WTC11 (cell line): Measurements from ENCODE around the gene AMBP. TPM values are rescaled to one million over a fixed set of nuclear protein-coding genes. Genes with fewer than 3 reads are reported as not detected.

ENCODE experiments used
- ATAC-seq: fragments of 200-7000 bp; cut with Tn5 transposase; 2 replicates; pipeline ENCODE4 v1.10.0; 2021; ENCODE audit warnings: mild to moderate bottlenecking, moderate library complexity
- CTCF ChIA-PET: fragments of 300-600 bp; sonication (Branson Sonifier 250); formaldehyde crosslinking; loops from one replicate; lab custom pipeline; 2021; ENCODE audit warnings: antibody characterized with exemption; lab: Charles Lee
- POLR2A ChIA-PET: fragments of 350-600 bp; sonication (Branson Sonifier 250); formaldehyde crosslinking; loops from one replicate; lab custom pipeline; 2021; ENCODE audit warnings: antibody characterized with exemption; lab: Charles Lee
- DNase-seq: peaks from one replicate; pipeline ENCODE4 v3.0.0; 2021; ENCODE audit warnings: low spot score
- H3K27ac Mint-ChIP-seq: 2 replicates; pipeline ENCODE4 v1.8.0; 2021; ENCODE audit warnings: mixed read lengths
- H3K27me3 Mint-ChIP-seq: 2 replicates; pipeline ENCODE4 v1.8.0; 2021; ENCODE audit warnings: low read depth, mild to moderate bottlenecking, moderate library complexity, mixed read lengths
- H3K36me3 Mint-ChIP-seq: 2 replicates; pipeline ENCODE4 v1.8.0; 2021; ENCODE audit warnings: mixed read lengths
- H3K4me1 Mint-ChIP-seq: 2 replicates; pipeline ENCODE4 v1.8.0; 2022; ENCODE audit warnings: mixed read lengths
- H3K4me3 Mint-ChIP-seq: 2 replicates; pipeline ENCODE4 v1.8.0; 2021; ENCODE audit warnings: mild to moderate bottlenecking, moderate library complexity, mixed read lengths
- H3K9me3 Mint-ChIP-seq: 2 replicates; pipeline ENCODE4 v1.8.0; 2021; ENCODE audit warnings: mixed read lengths
- CREM ChIP-seq: sonication (generic); formaldehyde crosslinking; IDR thresholded peaks from 2 replicates; pipeline ENCODE4 v1.8.1; 2022; ENCODE audit warnings: mild to moderate bottlenecking, missing genetic modification reagents, moderate library complexity
- ELF4 ChIP-seq: sonication (generic); formaldehyde crosslinking; IDR thresholded peaks from 2 replicates; pipeline ENCODE4 v1.8.1; 2022; ENCODE audit warnings: low read depth, mild to moderate bottlenecking, moderate library complexity, missing genetic modification reagents
- FOXJ3 ChIP-seq: sonication (generic); formaldehyde crosslinking; IDR thresholded peaks from 2 replicates; pipeline ENCODE4 v1.9.0; 2021; ENCODE audit warnings: missing genetic modification reagents, mild to moderate bottlenecking, borderline replicate concordance
- FOXP1 ChIP-seq: sonication (generic); formaldehyde crosslinking; IDR thresholded peaks from 2 replicates; pipeline ENCODE4 v1.8.0; 2022; ENCODE audit warnings: missing genetic modification reagents, mild to moderate bottlenecking, moderate library complexity, borderline replicate concordance
- GABPB1 ChIP-seq: sonication (generic); formaldehyde crosslinking; IDR thresholded peaks from 2 replicates; pipeline ENCODE4 v1.8.1; 2023; ENCODE audit warnings: mild to moderate bottlenecking, missing genetic modification reagents
- GTF2I ChIP-seq: fragments of 250-450 bp; sonication (Bioruptor Pico); conservative IDR thresholded peaks from 2 replicates; pipeline ENCODE4 v1.4.0; 2021; ENCODE audit warnings: mild to moderate bottlenecking
- JAZF1 ChIP-seq: fragments of 250-450 bp; sonication (Bioruptor Pico); IDR thresholded peaks from 2 replicates; pipeline ENCODE4 v1.9.0; 2021; ENCODE audit warnings: moderate library complexity, mild to moderate bottlenecking, inconsistent platforms
- KAT7 ChIP-seq: sonication (generic); formaldehyde crosslinking; IDR thresholded peaks from 2 replicates; pipeline ENCODE4 v1.8.1; 2023; ENCODE audit warnings: missing genetic modification reagents, mild to moderate bottlenecking, borderline replicate concordance
- NFYB ChIP-seq: sonication (generic); formaldehyde crosslinking; conservative IDR thresholded peaks from 2 replicates; pipeline ENCODE4 v1.8.0; 2022; ENCODE audit warnings: low read depth, missing genetic modification reagents
- NR2C2 ChIP-seq: sonication (generic); formaldehyde crosslinking; IDR thresholded peaks from 2 replicates; pipeline ENCODE4 v1.8.0; 2022; ENCODE audit warnings: mild to moderate bottlenecking, missing genetic modification reagents
- OVOL2 ChIP-seq: fragments of 250-450 bp; sonication (Bioruptor Pico); IDR thresholded peaks from 2 replicates; pipeline ENCODE4 v1.9.0; 2021; ENCODE audit warnings: mild to moderate bottlenecking, borderline replicate concordance
- SOX15 ChIP-seq: fragments of 250-450 bp; sonication (Bioruptor Pico); IDR thresholded peaks from 2 replicates; pipeline ENCODE4 v1.9.0; 2021; ENCODE audit warnings: mild to moderate bottlenecking
- SP1 ChIP-seq: sonication (generic); formaldehyde crosslinking; conservative IDR thresholded peaks from 2 replicates; pipeline ENCODE4 v1.8.1; 2022; ENCODE audit warnings: missing genetic modification reagents
- TEAD1 ChIP-seq: sonication (generic); formaldehyde crosslinking; IDR thresholded peaks from 2 replicates; pipeline ENCODE4 v1.8.0; 2022; ENCODE audit warnings: mild to moderate bottlenecking, missing genetic modification reagents
- TP53 ChIP-seq: sonication (generic); formaldehyde crosslinking; IDR thresholded peaks from 2 replicates; pipeline ENCODE4 v1.8.1; 2023; ENCODE audit warnings: mild to moderate bottlenecking, missing genetic modification reagents
- ZNF219 ChIP-seq: sonication (generic); formaldehyde crosslinking; IDR thresholded peaks from 2 replicates; pipeline ENCODE4 v1.8.0; 2023; ENCODE audit warnings: missing genetic modification reagents, mild to moderate bottlenecking, borderline replicate concordance
- total RNA-seq: library from RNA; stranded (reverse); gene quantifications from 3 replicates; pipeline ENCODE4 v1.2.3, GENCODE V29; 2021
- TF ChIP-seq, protein P1 (sequence below): sonication (generic); formaldehyde crosslinking; IDR thresholded peaks from 2 replicates; pipeline ENCODE4 v1.8.1; 2022; ENCODE audit warnings: low read depth, mild to moderate bottlenecking, moderate library complexity, missing genetic modification reagents, borderline replicate concordance
- TF ChIP-seq, protein P2 (sequence below): fragments of 250-450 bp; sonication (Bioruptor Pico); IDR thresholded peaks from 2 replicates; pipeline ENCODE4 v1.9.0; 2021; ENCODE audit warnings: moderate library complexity, mild to moderate bottlenecking, inconsistent platforms, borderline replicate concordance
- TF ChIP-seq, protein P3 (sequence below): fragments of 250-450 bp; sonication (Bioruptor Pico); IDR thresholded peaks from 2 replicates; pipeline ENCODE4 v1.9.0; 2021; ENCODE audit warnings: mild to moderate bottlenecking, borderline replicate concordance
- TF ChIP-seq, protein P4 (sequence below): sonication (generic); formaldehyde crosslinking; IDR thresholded peaks from 2 replicates; pipeline ENCODE4 v1.8.1; 2023; ENCODE audit warnings: mild to moderate bottlenecking, missing genetic modification reagents
- TF ChIP-seq, protein P5 (sequence below): fragments of 250-450 bp; sonication (Bioruptor Pico); IDR thresholded peaks from 2 replicates; pipeline ENCODE4 v1.9.0; 2021; ENCODE audit warnings: mild to moderate bottlenecking
- TF ChIP-seq, protein P6 (sequence below): sonication (generic); formaldehyde crosslinking; IDR thresholded peaks from 2 replicates; pipeline ENCODE4 v1.8.0; 2022; ENCODE audit warnings: mild to moderate bottlenecking, missing genetic modification reagents
- TF ChIP-seq, protein P7 (sequence below): sonication (generic); formaldehyde crosslinking; IDR thresholded peaks from 2 replicates; pipeline ENCODE4 v1.8.0; 2023; ENCODE audit warnings: mild to moderate bottlenecking, missing genetic modification reagents

The AMBP gene
- total RNA-seq, 1 experiment from 2014 or later = 3.3 TPM

DNA sequence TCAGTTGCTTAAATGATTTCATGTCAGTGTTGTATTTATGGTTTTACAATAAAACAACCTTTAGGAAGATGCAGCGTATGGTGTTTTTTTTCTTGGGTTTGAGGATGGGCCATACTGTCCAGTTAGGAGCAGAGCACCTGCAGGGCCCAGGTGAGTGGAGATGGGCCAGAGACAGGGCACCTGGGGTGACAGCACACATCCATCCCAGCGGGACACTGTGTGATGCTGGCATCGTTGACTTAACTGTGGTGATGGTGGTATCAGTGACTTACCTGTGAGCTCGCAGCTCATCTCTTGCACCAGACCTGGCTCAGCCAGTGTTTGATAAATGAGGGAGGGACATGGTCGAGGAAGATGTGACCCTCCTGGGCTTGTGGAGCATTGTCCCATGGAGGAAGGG is 21.6 kb downstream of the AMBP start:
- H3K36me3 Mint-ChIP-seq = peaks cover 3% of the 10 kb centered on the region; the same call in 1 of the 2 replicates
- ChIA-PET POLR2A (no interaction called here), CTCF (interaction anchor here (0.6 kb wide), 1 partner anchor 24 kb away, joined by 3 read pairs; no protein-coding TSS in a partner anchor)
- no peak overlapping the region for H3K4me3 Mint-ChIP-seq
- H3K27me3 Mint-ChIP-seq = no peaks in the 10 kb centered on the region
- no peak for ATAC-seq
- H3K27ac Mint-ChIP-seq = no peak overlapping the region
- TF ChIP-seq TP53 (CRISPR knock-in tag) (no peak), GTF2I (no peak), TEAD1 (no peak), OVOL2 (CRISPR knock-in tag) (no peak), NR2C2 (CRISPR knock-in tag) (no peak), FOXP1 (CRISPR knock-in tag) (no peak), GABPB1 (CRISPR knock-in tag) (no peak), ELF4 (no peak), SOX15 (CRISPR knock-in tag) (no peak)
- TF ChIP-seq, protein P1, sequence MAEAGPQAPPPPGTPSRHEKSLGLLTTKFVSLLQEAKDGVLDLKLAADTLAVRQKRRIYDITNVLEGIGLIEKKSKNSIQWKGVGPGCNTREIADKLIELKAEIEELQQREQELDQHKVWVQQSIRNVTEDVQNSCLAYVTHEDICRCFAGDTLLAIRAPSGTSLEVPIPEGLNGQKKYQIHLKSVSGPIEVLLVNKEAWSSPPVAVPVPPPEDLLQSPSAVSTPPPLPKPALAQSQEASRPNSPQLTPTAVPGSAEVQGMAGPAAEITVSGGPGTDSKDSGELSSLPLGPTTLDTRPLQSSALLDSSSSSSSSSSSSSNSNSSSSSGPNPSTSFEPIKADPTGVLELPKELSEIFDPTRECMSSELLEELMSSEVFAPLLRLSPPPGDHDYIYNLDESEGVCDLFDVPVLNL (CRISPR knock-in tag) = no peak
- TF ChIP-seq, protein P2, sequence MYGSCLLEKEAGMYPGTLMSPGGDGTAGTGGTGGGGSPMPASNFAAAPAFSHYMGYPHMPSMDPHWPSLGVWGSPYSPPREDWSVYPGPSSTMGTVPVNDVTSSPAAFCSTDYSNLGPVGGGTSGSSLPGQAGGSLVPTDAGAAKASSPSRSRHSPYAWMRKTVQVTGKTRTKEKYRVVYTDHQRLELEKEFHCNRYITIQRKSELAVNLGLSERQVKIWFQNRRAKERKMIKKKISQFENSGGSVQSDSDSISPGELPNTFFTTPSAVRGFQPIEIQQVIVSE (CRISPR knock-in tag) = no peak
- TF ChIP-seq, protein P3, sequence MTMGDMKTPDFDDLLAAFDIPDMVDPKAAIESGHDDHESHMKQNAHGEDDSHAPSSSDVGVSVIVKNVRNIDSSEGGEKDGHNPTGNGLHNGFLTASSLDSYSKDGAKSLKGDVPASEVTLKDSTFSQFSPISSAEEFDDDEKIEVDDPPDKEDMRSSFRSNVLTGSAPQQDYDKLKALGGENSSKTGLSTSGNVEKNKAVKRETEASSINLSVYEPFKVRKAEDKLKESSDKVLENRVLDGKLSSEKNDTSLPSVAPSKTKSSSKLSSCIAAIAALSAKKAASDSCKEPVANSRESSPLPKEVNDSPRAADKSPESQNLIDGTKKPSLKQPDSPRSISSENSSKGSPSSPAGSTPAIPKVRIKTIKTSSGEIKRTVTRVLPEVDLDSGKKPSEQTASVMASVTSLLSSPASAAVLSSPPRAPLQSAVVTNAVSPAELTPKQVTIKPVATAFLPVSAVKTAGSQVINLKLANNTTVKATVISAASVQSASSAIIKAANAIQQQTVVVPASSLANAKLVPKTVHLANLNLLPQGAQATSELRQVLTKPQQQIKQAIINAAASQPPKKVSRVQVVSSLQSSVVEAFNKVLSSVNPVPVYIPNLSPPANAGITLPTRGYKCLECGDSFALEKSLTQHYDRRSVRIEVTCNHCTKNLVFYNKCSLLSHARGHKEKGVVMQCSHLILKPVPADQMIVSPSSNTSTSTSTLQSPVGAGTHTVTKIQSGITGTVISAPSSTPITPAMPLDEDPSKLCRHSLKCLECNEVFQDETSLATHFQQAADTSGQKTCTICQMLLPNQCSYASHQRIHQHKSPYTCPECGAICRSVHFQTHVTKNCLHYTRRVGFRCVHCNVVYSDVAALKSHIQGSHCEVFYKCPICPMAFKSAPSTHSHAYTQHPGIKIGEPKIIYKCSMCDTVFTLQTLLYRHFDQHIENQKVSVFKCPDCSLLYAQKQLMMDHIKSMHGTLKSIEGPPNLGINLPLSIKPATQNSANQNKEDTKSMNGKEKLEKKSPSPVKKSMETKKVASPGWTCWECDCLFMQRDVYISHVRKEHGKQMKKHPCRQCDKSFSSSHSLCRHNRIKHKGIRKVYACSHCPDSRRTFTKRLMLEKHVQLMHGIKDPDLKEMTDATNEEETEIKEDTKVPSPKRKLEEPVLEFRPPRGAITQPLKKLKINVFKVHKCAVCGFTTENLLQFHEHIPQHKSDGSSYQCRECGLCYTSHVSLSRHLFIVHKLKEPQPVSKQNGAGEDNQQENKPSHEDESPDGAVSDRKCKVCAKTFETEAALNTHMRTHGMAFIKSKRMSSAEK = no peak
- no peaks in the 10 kb centered on the region for H3K9me3 Mint-ChIP-seq
- no peak for DNase-seq
- 0 out of 2 replicates have a peak, but pooled peaks cover 3% of the 10 kb centered on the region for H3K4me1 Mint-ChIP-seq

DNA sequence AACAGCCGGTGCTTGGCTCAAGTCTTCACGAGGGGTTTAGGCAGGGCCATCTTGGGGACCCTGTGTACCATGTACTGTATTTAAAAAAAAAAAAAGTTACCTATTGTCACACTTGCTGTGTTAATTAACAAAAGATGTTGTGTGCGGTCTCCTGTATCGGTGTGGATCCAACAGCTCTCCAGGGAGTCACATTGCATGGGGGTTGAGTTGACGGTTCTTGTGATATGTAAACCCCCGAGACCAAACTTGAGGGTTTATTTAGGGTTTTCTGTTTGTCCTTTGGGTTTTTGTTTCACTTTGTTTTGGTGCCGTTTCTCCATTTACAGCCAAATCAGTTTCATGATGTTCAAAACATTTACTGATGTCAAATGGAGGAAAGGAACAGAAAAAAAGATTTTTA is 22.2 kb downstream of the AMBP start:
- ATAC-seq (no peak), DNase-seq (no peak)
- Mint-ChIP-seq H3K4me1 (0 out of 2 replicates have a peak, but pooled peaks cover 3% of the 10 kb centered on the region), H3K4me3 (no peak overlapping the region), H3K36me3 (peaks cover 6% of the 10 kb centered on the region; the same call in 1 of the 2 replicates), H3K9me3 (no peaks in the 10 kb centered on the region), H3K27ac (no peak overlapping the region), H3K27me3 (no peaks in the 10 kb centered on the region)
- ChIA-PET POLR2A (no interaction called here), CTCF (interaction anchor here (0.6 kb wide), 1 partner anchor 23 kb away, joined by 3 read pairs; no protein-coding TSS in a partner anchor)
- TF ChIP-seq SP1 (CRISPR knock-in tag) (no peak), CREM (CRISPR knock-in tag) (no peak), NFYB (no peak), FOXJ3 (CRISPR knock-in tag) (no peak), FOXP1 (CRISPR knock-in tag) (no peak), ZNF219 (no peak), KAT7 (CRISPR knock-in tag) (no peak), JAZF1 (CRISPR knock-in tag) (no peak)
- TF ChIP-seq, protein P4, sequence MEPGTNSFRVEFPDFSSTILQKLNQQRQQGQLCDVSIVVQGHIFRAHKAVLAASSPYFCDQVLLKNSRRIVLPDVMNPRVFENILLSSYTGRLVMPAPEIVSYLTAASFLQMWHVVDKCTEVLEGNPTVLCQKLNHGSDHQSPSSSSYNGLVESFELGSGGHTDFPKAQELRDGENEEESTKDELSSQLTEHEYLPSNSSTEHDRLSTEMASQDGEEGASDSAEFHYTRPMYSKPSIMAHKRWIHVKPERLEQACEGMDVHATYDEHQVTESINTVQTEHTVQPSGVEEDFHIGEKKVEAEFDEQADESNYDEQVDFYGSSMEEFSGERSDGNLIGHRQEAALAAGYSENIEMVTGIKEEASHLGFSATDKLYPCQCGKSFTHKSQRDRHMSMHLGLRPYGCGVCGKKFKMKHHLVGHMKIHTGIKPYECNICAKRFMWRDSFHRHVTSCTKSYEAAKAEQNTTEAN = no peak
- TF ChIP-seq, protein P5, sequence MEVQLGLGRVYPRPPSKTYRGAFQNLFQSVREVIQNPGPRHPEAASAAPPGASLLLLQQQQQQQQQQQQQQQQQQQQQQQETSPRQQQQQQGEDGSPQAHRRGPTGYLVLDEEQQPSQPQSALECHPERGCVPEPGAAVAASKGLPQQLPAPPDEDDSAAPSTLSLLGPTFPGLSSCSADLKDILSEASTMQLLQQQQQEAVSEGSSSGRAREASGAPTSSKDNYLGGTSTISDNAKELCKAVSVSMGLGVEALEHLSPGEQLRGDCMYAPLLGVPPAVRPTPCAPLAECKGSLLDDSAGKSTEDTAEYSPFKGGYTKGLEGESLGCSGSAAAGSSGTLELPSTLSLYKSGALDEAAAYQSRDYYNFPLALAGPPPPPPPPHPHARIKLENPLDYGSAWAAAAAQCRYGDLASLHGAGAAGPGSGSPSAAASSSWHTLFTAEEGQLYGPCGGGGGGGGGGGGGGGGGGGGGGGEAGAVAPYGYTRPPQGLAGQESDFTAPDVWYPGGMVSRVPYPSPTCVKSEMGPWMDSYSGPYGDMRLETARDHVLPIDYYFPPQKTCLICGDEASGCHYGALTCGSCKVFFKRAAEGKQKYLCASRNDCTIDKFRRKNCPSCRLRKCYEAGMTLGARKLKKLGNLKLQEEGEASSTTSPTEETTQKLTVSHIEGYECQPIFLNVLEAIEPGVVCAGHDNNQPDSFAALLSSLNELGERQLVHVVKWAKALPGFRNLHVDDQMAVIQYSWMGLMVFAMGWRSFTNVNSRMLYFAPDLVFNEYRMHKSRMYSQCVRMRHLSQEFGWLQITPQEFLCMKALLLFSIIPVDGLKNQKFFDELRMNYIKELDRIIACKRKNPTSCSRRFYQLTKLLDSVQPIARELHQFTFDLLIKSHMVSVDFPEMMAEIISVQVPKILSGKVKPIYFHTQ (CRISPR knock-in tag) = no peak
- TF ChIP-seq, protein P6, sequence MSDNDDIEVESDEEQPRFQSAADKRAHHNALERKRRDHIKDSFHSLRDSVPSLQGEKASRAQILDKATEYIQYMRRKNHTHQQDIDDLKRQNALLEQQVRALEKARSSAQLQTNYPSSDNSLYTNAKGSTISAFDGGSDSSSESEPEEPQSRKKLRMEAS = no peak
- TF ChIP-seq, protein P7, sequence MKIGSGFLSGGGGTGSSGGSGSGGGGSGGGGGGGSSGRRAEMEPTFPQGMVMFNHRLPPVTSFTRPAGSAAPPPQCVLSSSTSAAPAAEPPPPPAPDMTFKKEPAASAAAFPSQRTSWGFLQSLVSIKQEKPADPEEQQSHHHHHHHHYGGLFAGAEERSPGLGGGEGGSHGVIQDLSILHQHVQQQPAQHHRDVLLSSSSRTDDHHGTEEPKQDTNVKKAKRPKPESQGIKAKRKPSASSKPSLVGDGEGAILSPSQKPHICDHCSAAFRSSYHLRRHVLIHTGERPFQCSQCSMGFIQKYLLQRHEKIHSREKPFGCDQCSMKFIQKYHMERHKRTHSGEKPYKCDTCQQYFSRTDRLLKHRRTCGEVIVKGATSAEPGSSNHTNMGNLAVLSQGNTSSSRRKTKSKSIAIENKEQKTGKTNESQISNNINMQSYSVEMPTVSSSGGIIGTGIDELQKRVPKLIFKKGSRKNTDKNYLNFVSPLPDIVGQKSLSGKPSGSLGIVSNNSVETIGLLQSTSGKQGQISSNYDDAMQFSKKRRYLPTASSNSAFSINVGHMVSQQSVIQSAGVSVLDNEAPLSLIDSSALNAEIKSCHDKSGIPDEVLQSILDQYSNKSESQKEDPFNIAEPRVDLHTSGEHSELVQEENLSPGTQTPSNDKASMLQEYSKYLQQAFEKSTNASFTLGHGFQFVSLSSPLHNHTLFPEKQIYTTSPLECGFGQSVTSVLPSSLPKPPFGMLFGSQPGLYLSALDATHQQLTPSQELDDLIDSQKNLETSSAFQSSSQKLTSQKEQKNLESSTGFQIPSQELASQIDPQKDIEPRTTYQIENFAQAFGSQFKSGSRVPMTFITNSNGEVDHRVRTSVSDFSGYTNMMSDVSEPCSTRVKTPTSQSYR (CRISPR knock-in tag) = no peak
